AML-193 (cell line): ENCODE measurements around the gene SLC38A3.
"Not testable (repeated sequence)": the region's sequence is repeated elsewhere in the genome, so short reads cannot be mapped to it uniquely, and the experiment has no call there.

Experiments used
- DNase-seq, 2 experiments: peaks; one replicate each; lab custom pipeline; 2025; lab: John Stamatoyannopoulos, UW

SLC38A3 gene

GRCh38 chr3:50250514-50250913, 45.4 kb downstream of the SLC38A3 start:
- no peak for DNase-seq

GRCh38 chr3:50251220-50251619, 46.1 kb downstream of the SLC38A3 start:
- DNase-seq = no peak

- peak; percentile 14 to 16 for DNase-seq
Measured at GRCh38 chr3:50254577-50255250, 49.6 kb downstream of the SLC38A3 start.

GRCh38 chr3:50255251-50255615, 50.2 kb downstream of the SLC38A3 start:
- no peak for DNase-seq

GRCh38 chr3:50256978-50257890, 52.2 kb downstream of the SLC38A3 start:
- DNase-seq = peak in 1 of 2 experiments; percentile 13

GRCh38 chr3:50258029-50258680, 53.1 kb downstream of the SLC38A3 start:
- no peak for DNase-seq

GRCh38 chr3:50258979-50259378, 53.9 kb downstream of the SLC38A3 start:
- no peak for DNase-seq

- no peak for DNase-seq
Measured at GRCh38 chr3:50259432-50260026, 54.5 kb downstream of the SLC38A3 start.

- peak; percentile 88 to 91 for DNase-seq
Measured at GRCh38 chr3:50260027-50260941, 55.2 kb downstream of the SLC38A3 start.

- no peak for DNase-seq
Measured at GRCh38 chr3:50260942-50261441, 55.9 kb downstream of the SLC38A3 start.

- no peak for DNase-seq
Measured at GRCh38 chr3:50261505-50261904, 56.4 kb downstream of the SLC38A3 start.

GRCh38 chr3:50262200-50262599, 57.1 kb downstream of the SLC38A3 start:
- DNase-seq = not testable (repeated sequence)

- DNase-seq = no peak
Measured at GRCh38 chr3:50262778-50263177, 57.7 kb downstream of the SLC38A3 start.

GRCh38 chr3:50263478-50264382, 58.7 kb downstream of the SLC38A3 start:
- DNase-seq = no peak

GRCh38 chr3:50264383-50264963, 59.4 kb downstream of the SLC38A3 start:
- DNase-seq = no peak

- DNase-seq = no peak
Measured at GRCh38 chr3:50264964-50265485, 60.0 kb downstream of the SLC38A3 start.

GRCh38 chr3:50265571-50265970, 60.5 kb downstream of the SLC38A3 start:
- DNase-seq = no peak

GRCh38 chr3:50266017-50266416, 60.9 kb downstream of the SLC38A3 start:
- DNase-seq = no peak

GRCh38 chr3:50266836-50267235, 61.8 kb downstream of the SLC38A3 start:
- DNase-seq = no peak
